Measurements from ENCODE around the gene HOXB9.

- TF ChIP-seq BRCA1 (IDR thresholded peaks at IDR 0.05; ENCODE audit: low read depth, low read length), result no peak
- TF ChIP-seq TAF1 (IDR thresholded peaks at IDR 0.05; ENCODE audit: borderline replicate concordance, low read depth, low read length), result no peak
Observed at GRCh38 chr17:48586355-48587258, 39.6 kb downstream of the HOXB9 start.
